GM19467 (cell line): ENCODE results near the gene SPIN2B.
A peak's percentile ranks its signal among the peaks of the same experiment; 100 is the strongest.
"Not testable (repeated sequence)": the region's sequence is repeated elsewhere in the genome, so short reads cannot be mapped to it uniquely, and the experiment has no call there.

ENCODE experiments used
- ATAC-seq: cut with Tn5 transposase; IDR thresholded peaks from one replicate; pipeline ENCODE4 v1.9.1; 2021; ENCODE audit warnings: mild to moderate bottlenecking, moderate library complexity; ENCODE audit not compliant: unreplicated experiment

SPIN2B gene

DNA sequence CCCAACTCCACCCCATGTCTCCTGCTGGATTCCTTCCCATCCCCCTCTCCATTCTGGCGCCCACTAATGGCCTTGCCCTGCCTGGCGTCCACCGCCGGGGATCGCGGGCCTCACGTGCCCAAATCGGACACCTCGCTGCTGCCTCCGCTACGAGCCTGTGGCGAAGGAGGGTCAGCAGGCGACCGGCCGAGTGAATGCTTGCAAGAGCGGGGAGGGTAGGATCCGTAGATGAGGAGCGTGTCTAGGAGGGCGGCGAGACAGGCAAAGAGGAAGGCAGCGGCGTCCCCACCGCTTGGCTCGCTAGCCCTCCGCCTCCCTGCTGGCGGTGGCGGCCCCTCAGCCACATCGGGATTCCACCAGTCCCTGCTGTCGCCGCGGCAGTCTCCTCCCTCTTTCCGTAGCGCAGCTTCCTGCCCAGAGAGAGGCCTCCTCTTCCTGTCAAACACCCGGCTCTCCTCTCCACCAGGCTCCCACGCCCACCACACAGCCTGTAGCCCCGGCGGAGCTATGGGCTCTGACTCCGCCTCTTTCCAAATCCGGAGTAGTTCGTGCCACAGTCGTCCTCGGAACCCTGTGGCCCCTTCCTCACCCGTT lies at the start of gene SPIN2B:
SPIN2B (minus strand) TSS at position 387 of the 594 bp plus-strand sequence.
- ATAC-seq, result peak; percentile 99

DNA sequence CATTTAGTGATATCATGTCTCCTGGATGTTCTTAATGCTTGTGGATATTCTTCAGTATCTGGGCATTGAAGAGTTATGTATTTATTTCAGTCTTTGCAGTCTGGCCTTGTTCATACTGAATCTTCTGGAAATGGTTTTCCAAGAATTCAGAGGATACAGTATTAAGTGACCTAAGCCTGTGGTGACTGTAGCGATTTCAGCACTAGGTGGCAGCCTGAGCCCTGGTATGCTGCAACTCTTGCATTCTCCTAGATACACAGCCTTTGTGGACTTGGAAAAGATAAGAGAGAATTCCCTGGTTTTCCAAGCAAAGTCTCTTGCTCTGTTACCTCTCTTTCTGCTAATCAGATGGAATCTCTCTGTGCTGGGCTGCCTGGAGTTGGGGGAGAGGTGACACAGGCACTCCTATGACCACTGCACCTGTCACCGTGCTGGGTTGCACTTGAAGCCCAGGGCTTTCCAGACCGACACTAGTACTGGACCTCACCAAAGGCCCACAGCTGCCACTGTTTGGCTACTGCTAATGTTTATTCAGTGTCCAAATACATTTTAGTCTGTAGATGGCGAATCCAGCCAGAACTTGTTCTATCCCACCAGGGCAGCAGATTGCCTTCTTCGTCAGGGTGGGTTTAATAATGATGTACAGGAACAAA lies 35.2 kb upstream of the SPIN2B start:
- no peak for ATAC-seq

DNA sequence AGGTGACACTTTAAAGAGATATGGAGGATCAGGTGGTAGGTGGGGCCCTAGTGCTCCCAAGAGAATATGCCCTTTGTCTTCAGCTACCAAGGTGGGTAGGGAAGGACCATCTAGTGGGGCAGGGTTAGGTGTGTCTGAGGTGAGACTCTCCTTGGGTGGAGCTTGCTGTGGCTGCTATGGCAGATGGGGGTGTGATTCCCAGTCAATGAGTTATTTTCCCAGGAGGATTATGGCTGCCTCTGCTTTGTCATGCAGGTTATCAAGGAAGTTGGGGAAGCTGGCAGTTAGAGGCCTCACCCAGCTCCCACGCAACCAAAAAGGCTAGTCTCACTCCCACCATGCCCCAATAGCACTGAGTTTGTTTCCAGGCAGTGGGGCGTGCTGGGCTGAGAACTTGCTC lies 33.8 kb upstream of the SPIN2B start:
- no peak for ATAC-seq

DNA sequence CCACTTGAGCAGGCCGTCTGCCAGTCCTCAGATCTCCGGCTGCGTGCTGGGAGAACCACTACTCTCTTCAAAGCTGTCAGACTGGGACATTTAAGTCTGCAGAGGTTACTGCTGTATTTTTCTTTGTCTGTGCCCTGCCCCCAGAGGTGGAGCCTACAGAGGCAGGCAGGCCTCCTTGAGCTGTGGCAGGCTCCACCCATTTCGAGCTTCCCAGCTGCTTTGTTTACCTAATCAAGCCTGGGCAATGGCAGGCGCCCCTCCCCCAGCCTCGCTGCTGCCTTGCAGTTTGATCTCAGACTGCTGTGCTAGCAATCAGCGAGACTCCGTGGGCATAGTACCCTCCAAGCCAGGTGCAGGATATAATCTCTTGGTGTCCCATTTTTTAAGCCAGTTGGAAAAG lies 30.9 kb upstream of the SPIN2B start:
- not testable (repeated sequence) for ATAC-seq

DNA sequence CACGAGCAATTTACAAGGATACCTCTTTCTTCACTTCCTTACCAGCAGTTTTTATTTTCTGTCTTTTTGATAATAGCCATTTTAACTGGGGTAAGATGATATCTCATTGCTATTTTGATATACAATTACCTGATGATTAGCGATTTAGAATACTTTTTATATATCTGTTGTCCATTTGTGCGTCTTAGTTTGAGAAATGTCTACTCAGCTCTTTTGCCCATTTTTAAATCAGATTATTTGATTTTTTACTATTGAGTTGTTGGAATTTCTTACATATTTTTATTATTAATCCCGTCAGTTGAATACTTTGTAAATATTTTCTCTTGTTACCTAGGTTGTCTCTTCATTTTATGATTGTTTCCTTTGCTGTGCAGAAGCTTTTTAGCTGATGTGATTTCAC lies 17.3 kb upstream of the SPIN2B start:
- ATAC-seq, result no peak

DNA sequence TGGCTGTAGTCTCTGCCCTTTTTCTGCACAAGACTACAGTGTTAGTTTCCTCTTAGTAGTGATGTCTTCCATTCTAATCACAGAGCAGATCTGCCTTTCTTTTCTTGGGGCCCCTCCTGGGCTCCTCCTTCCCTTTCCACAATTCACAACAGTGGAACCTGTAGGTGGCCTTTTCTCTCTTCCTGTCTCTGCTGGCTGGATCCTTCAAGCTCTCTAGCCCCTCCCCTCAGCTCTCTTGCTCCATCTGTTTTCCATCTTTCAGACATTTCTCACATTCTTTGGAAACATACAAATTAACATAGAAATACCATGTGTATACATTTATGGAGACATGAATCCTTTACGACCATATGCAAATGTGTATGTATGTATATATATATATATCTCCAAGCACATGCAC lies 16.2 kb upstream of the SPIN2B start:
- no peak for ATAC-seq

DNA sequence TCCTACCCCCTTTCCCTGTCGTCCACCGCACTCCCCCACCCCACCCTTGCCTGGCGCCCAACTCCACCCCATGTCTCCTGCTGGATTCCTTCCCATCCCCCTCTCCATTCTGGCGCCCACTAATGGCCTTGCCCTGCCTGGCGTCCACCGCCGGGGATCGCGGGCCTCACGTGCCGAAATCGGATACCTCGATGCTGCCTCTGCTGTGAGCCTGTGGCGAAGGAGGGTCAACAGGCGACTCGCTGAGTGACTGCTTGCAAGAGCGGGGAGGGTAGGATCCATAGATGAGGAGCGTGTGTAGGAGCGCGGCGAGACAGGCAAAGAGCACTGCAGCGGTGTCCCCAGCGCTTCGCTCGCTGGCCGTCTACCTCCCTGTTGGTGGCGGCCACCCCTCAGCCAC lies 15.7 kb upstream of the SPIN2B start, which contains the start of gene SPIN2A:
SPIN2A (minus strand) TSS at position 325 of the 400 bp plus-strand sequence. CDS start 800 bp downstream, outside the sequence.
- ATAC-seq, result not testable (repeated sequence)

DNA sequence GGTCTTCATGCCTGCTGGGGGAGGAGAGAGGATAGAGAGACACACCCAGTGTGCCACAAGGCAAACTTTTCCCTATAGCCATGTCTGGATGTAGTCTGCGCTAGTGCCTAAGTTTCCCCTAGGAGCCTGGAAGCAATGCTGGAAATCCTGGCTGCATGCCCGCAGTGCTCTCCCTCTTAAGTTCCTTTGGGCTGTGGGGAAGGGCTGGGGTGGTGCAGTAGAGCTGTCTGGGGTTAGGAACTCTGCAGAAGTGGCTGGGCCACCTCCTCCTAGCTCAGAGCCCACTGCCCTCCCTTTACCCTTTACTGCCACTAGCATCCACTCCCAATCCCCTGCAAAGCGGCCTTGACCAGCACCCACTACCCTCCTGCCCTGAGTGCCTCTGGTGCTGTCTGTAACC lies 15.2 kb upstream of the SPIN2B start:
- ATAC-seq, result not testable (repeated sequence)

DNA sequence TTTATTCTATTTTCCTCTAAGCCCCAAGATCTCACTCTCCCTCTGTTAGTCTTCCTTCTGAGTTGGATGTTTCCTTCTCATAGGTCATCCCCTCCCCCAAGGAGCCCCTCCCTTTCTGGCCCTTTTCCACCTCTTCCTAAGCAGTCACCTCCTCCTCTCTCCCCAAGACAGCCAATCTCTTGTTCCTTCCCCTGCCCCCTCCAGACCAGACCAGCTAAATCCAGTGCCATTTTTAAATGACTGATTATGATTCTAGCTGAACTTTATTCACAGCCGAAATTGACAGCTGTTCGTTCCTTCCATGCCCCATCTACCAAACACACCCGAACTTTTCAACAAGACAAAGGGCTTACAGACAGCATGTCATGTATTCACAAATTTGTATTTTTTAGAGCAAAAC lies 13.9 kb upstream of the SPIN2B start:
- ATAC-seq, result no peak

DNA sequence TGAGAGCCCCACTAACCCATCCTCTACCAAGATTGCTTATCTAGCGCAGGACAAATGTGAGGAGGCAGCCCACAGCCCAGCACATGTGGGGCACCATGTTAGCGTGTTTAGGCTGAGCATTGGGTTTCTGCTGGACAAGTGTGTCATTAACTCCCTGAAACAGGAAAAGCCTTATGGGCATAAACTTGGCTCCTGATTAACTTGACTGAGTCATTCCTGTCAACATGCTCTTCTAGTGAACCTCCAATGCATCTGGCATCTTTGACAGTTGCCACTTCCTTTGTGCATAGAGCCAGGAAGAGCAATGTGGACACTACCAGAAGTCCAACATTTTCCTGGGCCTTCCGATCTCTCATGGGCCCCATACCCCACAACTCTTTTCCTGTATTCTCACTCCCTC lies 13.4 kb upstream of the SPIN2B start:
- ATAC-seq, result no peak

DNA sequence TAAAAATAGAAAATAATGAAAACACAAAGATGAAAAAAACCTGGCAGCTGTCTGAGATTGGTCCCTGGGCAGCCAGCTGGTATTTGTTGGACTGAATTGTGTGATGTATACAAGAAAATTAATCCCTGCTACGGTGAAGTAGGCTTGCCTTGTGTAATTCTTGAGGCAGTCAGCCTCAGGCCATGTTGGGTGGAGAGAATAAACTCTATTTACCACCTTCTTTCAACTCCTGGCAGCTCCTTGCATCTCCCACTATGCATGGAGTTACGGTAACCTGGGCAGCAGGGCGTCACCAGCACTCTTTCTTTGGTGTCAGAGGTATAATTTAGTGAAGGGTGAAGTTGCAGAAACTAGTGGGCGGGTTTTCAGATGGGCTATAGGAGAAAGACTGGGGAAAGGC lies 12.4 kb upstream of the SPIN2B start:
- no peak for ATAC-seq

DNA sequence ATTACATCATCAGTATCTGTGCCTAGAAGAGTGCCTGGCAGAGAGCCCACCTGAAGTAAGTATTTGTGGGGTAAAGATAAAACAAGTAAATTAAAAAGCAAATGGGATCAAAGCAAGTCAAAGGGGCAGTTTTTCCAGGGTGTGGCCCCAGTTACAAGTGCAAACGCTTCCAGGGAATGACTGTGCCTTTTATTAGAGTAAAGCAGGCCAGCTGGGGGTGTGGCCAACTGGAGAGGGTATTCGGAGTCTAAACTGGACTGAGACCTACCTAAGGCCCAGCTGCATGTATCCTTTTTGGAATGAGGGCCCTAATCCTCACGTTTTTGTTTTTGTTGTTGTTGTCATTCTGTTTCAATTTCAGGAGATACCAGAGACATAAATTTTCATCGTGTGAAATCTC lies 11.9 kb upstream of the SPIN2B start:
- ATAC-seq, result not testable (repeated sequence)

DNA sequence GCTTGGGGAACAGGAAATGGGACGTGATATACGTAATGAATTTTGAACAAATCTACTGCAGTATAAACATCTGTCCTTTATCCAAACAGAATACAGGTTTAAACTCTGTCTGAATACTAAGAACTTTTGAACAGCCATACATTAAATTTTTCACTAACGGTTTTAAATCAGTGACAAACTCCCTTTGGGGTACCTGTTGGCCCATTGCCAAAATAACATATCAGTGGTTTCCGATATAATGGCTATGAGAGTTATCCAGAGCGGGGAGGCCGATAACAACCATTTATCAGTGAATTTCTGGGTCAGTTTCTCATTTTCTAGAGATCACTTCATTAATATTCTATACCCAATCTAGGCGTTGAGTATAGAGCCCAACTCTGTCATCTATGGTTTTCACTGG lies 10.7 kb upstream of the SPIN2B start:
- no peak for ATAC-seq

DNA sequence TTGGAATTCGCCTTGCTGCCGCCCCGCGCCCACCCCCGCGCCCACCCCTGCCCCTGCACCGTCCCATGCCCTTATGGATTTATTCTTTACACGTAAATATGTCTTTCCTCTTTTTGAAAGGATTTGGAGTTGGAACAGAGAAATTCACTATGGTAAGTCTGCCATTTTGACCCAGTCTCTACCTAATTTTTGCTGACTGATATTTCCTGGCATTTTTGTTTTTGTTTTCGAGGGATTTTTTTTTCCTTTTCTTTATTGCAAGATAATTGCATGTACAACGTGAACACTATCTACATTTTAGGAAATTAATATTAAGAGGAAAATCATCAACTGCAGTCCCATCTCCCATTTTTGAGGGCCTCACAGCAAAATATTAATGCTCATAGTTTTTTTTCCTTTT lies 468 bp upstream of the SPIN2B start:
- no peak for ATAC-seq

DNA sequence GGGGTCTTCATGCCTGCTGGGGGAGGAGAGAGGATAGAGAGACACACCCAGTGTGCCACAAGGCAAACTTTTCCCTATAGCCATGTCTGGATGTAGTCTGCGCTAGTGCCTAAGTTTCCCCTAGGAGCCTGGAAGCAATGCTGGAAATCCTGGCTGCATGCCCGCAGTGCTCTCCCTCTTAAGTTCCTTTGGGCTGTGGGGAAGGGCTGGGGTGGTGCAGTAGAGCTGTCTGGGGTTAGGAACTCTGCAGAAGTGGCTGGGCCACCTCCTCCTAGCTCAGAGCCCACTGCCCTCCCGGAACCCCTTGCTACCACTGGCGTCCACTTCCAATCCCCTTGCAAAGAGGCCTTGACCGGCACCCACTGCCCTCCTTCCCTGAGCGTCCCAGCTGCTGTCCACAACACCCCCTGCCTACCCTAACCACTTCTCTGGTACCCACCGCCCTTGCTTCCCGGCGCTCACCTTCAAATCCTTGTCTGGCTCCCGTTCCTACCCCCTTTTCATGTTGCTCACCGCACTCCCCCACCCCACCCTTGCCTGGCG lies 658 bp downstream of the SPIN2B start:
- not testable (repeated sequence) for ATAC-seq

DNA sequence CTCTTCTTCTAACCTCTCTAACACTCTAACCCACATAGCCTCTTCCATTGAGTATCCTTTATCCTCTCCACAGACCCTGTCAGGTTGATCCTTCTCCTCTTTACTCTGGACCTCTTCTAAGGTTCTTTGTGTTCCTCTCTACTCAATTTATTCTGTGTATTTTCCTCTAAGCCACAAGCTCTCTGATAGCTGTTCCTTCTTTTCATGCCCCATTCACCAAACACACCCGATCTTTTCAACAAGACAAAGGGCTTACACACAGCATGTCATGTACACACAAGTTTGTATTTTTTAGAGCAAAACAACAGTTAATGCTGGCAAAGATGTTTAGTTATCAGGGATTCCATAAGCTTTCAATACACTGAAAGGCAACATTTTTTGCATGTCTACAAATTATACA lies 1.9 kb downstream of the SPIN2B start:
- ATAC-seq, result no peak

DNA sequence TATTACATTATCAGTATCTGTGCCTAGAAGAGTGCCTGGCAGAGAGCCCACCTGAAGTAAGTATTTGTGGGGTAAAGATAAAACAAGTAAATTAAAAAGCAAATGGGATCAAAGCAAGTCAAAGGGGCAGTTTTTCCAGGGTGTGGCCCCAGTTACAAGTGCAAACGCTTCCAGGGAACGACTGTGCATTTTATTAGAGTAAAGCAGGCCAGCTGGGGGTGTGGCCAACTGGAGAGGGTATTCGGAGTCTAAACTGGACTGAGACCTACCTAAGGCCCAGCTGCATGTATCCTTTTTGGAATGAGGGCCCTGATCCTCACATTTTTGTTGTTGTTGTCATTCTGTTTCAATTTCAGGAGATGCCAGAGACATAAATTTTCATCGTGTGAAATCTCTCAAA lies 3.8 kb downstream of the SPIN2B start:
- ATAC-seq, result not testable (repeated sequence)

DNA sequence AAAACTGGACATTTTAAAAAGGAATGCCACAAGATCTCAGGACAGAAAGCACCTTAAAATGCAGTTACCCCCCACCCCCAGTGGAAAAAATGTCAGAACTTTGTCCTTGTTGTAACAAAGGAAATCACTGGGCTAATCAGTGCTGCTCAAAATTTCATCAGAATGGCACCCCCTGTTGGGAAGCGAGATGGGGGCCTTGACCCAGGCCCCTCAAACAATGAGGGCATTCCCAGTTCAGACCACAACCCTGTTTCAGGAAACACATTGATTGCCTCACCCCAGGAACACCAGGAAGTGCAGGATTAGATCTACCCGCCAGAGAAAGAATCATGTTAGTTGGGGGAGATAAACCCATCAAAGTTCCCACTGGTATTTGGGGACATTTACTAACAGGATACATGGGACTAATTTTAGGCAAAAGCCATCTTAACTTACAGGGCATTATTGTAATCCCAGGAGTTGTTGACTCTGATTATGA lies 16.4 kb downstream of the SPIN2B start:
- ATAC-seq, result no peak

DNA sequence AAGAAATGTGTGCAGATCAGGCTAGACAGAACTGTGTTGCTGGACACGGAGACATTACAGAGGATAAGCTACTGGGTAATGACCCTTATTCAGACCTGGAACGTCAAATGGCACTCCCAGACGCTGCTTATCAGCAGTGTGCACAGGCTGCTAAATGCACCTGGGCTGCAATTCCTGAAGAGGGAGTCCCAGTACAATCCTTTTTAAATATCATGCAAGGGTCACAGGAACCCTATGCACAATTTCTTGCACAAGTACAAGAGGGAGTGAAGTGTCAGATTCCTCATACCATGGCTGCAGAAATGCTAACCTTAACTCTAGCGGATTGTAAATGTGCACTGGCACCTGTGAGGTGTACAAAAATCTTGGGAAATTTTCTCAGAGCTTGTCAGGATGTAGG lies 16.9 kb downstream of the SPIN2B start:
- ATAC-seq, result no peak

DNA sequence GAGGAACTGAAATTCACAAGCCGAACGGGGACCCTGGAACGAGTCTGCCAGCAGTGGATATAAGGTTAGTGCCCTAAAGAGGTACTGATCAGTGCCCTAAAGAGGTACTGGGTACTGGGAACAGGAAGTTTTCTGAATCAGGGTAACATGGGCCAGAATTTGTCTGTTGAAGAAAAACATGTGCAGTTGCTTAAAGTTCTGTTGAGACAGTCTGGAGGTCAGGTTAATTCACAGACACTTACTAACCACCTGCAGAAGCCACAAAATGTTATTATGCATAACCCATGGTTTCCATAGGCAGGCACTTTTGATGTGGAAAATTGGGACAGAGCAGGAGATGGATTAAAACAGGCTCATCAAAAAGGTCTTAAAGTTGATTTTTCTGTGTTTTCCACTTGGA lies 17.9 kb downstream of the SPIN2B start:
- ATAC-seq, result no peak

DNA sequence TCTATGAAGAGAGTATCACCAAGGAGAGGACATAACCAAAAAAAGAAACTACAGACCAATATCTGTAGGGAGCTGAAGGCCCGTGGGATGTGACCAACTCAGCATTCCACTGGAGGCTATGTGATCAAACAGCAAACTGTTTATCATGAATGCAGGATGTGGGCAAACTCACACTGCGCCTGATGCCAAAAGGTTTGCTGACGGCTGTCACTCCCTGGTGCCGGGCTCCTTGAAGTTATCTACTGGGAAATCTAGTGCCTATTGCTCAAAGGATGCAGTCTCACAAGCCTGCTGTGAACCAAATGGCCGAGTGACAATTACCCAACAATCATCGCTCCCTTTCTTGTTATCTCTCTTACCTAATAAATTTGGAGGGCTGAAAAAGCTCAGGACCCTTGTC lies 18.4 kb downstream of the SPIN2B start:
- ATAC-seq, result not testable (repeated sequence)

DNA sequence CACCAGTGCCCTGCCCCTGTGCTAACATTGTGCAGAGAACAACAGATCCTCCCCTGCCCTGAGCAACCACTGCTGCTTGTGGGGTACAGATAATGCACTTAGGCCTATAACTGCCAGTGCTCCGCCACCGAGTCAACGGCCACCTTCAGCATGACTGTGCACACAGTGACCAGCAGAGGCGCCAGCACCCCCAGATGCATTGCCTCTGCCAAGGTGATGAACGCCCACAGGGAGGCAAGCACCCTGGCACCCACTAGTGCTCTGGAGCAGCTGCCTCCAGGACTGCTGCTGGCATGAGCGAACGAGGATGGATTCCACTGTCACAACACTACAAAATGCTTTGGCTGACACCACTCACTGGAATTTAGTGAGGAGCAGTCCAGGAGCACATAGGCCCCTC lies 38.2 kb downstream of the SPIN2B start:
- ATAC-seq, result no peak
